ENCODE results near the gene SLC25A24. TPM values are rescaled to one million over a fixed set of nuclear protein-coding genes. Genes with fewer than 3 reads are reported as not detected.
"Not testable (repeated sequence)": the region's sequence is repeated elsewhere in the genome, so short reads cannot be mapped to it uniquely, and the experiment has no call there.

Gene SLC25A24
- total RNA-seq, 1 donor from 2014 or later = 46.6 TPM

- no peak for TF ChIP-seq CTCF (IDR thresholded peaks at IDR 0.05)
- H3K36me3 ChIP-seq = peaks cover 13% of the 10 kb centered on the region
- no peaks in the 10 kb centered on the region for H3K9me3 ChIP-seq
- H3K4me3 ChIP-seq = no peak overlapping the region
- H3K4me1 ChIP-seq = no peaks in the 10 kb centered on the region
- intact Hi-C loops (cut with DNase I) = no loop called here
- ATAC-seq = peak; percentile 96
- H3K27ac ChIP-seq = no peak overlapping the region
- DNase-seq = no peak
- no peaks in the 10 kb centered on the region for H3K27me3 ChIP-seq
These were observed 9.3 kb downstream of the SLC25A24 start for GRCh38 chr1:108190686-108191416.

GRCh38 chr1:108190001-108190634 lies 10.0 kb downstream of the SLC25A24 start:
- no peak for ATAC-seq
- H3K4me3 ChIP-seq = no peak overlapping the region
- H3K27ac ChIP-seq = no peak overlapping the region
- no peak for TF ChIP-seq CTCF (IDR thresholded peaks at IDR 0.05)
- intact Hi-C loops (cut with DNase I) = no loop called here
- peaks cover 6% of the 10 kb centered on the region for H3K36me3 ChIP-seq
- H3K4me1 ChIP-seq = no peaks in the 10 kb centered on the region
- H3K27me3 ChIP-seq = no peaks in the 10 kb centered on the region
- no peak for DNase-seq
- no peaks in the 10 kb centered on the region for H3K9me3 ChIP-seq

- no peaks in the 10 kb centered on the region for H3K9me3 ChIP-seq
- no peak for DNase-seq
- TF ChIP-seq CTCF (IDR thresholded peaks at IDR 0.05) = no peak
- no peaks in the 10 kb centered on the region for H3K4me1 ChIP-seq
- H3K36me3 ChIP-seq = peaks cover 14% of the 10 kb centered on the region
- no peak overlapping the region for H3K4me3 ChIP-seq
- H3K27me3 ChIP-seq = no peaks in the 10 kb centered on the region
- H3K27ac ChIP-seq = no peak overlapping the region
- intact Hi-C loops (cut with DNase I) = no loop called here
- no peak for ATAC-seq
These were observed 11.3 kb downstream of the SLC25A24 start for GRCh38 chr1:108188801-108189200.

GRCh38 chr1:108182959-108183700 lies 17.0 kb downstream of the SLC25A24 start:
- no peak for TF ChIP-seq CTCF (IDR thresholded peaks at IDR 0.05)
- no peak for DNase-seq
- H3K4me3 ChIP-seq = no peak overlapping the region
- no peak for ATAC-seq
- peaks cover 58% of the 10 kb centered on the region for H3K36me3 ChIP-seq
- H3K9me3 ChIP-seq = no peaks in the 10 kb centered on the region
- H3K4me1 ChIP-seq = no peaks in the 10 kb centered on the region
- intact Hi-C loops (cut with DNase I) = no loop called here
- H3K27me3 ChIP-seq = no peaks in the 10 kb centered on the region
- no peak overlapping the region for H3K27ac ChIP-seq

- DNase-seq = no peak
- Histone ChIP-seq H3K9me3 (no peaks in the 10 kb centered on the region), H3K4me1 (no peaks in the 10 kb centered on the region), H3K4me3 (no peak overlapping the region), H3K27ac (no peak overlapping the region), H3K27me3 (no peaks in the 10 kb centered on the region), H3K36me3 (peaks cover 63% of the 10 kb centered on the region)
- ATAC-seq = no peak
- no peak for TF ChIP-seq CTCF (IDR thresholded peaks at IDR 0.05)
- intact Hi-C loops (cut with DNase I) = no loop called here
These were observed 21.1 kb downstream of the SLC25A24 start for GRCh38 chr1:108179018-108179417.

GRCh38 chr1:108162409-108162808 lies 37.7 kb downstream of the SLC25A24 start:
- H3K36me3 ChIP-seq; DNase-seq; intact Hi-C loops (cut with DNase I); ATAC-seq; H3K27me3 ChIP-seq; H3K4me1 ChIP-seq; H3K4me3 ChIP-seq; H3K9me3 ChIP-seq; H3K27ac ChIP-seq: not testable (repeated sequence)

- ATAC-seq; H3K4me3 ChIP-seq; H3K27me3 ChIP-seq; intact Hi-C loops (cut with DNase I); H3K27ac ChIP-seq; H3K9me3 ChIP-seq; H3K4me1 ChIP-seq; DNase-seq: not testable (repeated sequence)
- H3K36me3 ChIP-seq = peaks cover 25% of the 10 kb centered on the region
These were observed 40.2 kb downstream of the SLC25A24 start for GRCh38 chr1:108159951-108160350.

Data from upper lobe of right lung (tissue), 1 donor.